ENCODE results near the gene TMEM255B.

DNA sequence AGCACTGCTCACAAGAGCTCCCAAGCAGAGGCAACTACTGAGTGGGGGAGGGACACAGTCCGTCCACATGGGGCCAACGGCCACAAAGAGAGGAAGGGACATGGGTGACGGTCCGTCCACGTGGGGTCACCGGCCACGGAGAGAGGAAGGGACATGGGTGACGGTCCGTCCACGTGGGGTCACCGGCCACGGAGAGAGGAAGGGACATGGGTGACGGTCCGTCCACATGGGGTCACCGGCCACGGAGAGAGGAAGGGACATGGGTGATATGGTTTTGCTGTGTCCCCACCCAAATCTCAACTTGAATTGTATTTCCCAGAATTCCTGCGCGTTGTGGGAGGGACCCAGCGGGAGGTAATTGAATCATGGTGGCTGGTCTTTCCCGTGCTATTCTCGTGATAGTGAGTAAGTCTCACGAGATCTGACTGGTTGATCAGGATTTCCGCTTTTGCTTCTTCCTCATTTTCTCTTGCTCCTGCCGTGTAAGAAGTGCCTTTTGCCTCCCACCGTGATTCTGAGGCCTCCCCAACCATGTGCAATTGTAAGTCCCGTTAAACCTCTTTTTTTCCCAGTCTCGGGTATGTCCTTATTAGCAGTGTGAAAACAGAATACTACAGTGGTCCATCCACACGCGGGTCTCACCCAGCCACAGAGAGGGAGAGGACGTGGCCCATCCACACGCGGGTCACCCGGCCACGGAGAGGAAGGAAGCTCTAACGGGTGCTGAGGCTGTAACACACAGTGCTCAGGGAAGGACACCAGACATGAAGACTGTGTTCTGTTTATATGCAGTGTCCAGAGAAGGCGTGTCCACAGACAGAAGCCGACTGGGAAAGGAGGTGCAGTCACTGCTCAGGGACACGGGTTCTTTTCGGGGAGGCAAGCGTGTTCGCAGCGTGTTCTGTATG lies 56.4 kb downstream of the TMEM255B start:
- TF ChIP-seq, protein P1, sequence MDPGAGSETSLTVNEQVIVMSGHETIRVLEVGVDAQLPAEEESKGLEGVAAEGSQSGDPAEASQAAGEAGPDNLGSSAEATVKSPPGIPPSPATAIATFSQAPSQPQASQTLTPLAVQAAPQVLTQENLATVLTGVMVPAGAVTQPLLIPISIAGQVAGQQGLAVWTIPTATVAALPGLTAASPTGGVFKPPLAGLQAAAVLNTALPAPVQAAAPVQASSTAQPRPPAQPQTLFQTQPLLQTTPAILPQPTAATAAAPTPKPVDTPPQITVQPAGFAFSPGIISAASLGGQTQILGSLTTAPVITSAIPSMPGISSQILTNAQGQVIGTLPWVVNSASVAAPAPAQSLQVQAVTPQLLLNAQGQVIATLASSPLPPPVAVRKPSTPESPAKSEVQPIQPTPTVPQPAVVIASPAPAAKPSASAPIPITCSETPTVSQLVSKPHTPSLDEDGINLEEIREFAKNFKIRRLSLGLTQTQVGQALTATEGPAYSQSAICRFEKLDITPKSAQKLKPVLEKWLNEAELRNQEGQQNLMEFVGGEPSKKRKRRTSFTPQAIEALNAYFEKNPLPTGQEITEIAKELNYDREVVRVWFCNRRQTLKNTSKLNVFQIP (CRISPR knock-in tag; IDR thresholded peaks at IDR 0.05; ENCODE audit: borderline replicate concordance, low read depth), result no peak
- TF ChIP-seq CSRNP3 (CRISPR knock-in tag; IDR thresholded peaks at IDR 0.05) (no peak), ZNF70 (CRISPR knock-in tag; IDR thresholded peaks at IDR 0.05) (no peak)
- TF ChIP-seq, protein P2, sequence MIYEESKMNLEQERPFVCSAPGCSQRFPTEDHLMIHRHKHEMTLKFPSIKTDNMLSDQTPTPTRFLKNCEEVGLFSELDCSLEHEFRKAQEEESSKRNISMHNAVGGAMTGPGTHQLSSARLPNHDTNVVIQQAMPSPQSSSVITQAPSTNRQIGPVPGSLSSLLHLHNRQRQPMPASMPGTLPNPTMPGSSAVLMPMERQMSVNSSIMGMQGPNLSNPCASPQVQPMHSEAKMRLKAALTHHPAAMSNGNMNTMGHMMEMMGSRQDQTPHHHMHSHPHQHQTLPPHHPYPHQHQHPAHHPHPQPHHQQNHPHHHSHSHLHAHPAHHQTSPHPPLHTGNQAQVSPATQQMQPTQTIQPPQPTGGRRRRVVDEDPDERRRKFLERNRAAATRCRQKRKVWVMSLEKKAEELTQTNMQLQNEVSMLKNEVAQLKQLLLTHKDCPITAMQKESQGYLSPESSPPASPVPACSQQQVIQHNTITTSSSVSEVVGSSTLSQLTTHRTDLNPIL (CRISPR knock-in tag; IDR thresholded peaks at IDR 0.05; ENCODE audit: low read depth), result no peak
